Activated naive CD8-positive, alpha-beta T cell treated with anti-CD3 and anti-CD28 coated beads, Interleukin-2, amount 50 U/mL, for 24 hours (primary cell): ENCODE data around the gene RHEX.
"Not testable (repeated sequence)": the region's sequence is repeated elsewhere in the genome, so short reads cannot be mapped to it uniquely, and the experiment has no call there.

ENCODE experiments used
- ATAC-seq: fragments of 150-1000 bp; cut with Tn5 transposase; one replicate; pipeline ENCODE4 v1.10.0; 2021
- DNase-seq: peaks from one replicate; pipeline ENCODE4 v3.0.0; 2021
- H3K27ac Mint-ChIP-seq: one replicate; pipeline ENCODE4 v1.8.0; 2021; ENCODE audit warnings: mild to moderate bottlenecking, mixed read lengths
- H3K27me3 Mint-ChIP-seq: one replicate; pipeline ENCODE4 v1.8.0; 2021; ENCODE audit warnings: mixed read lengths
- H3K36me3 Mint-ChIP-seq: one replicate; pipeline ENCODE4 v1.8.0; 2021; ENCODE audit warnings: low read depth, mixed read lengths
- H3K4me1 Mint-ChIP-seq: one replicate; pipeline ENCODE4 v1.8.0; 2021; ENCODE audit warnings: mixed read lengths
- H3K4me3 Mint-ChIP-seq: one replicate; pipeline ENCODE4 v1.8.0; 2021; ENCODE audit warnings: mild to moderate bottlenecking, moderate library complexity, mixed read lengths
- H3K9me3 Mint-ChIP-seq: one replicate; pipeline ENCODE4 v1.8.0; 2021; ENCODE audit warnings: mixed read lengths

RHEX gene

DNA sequence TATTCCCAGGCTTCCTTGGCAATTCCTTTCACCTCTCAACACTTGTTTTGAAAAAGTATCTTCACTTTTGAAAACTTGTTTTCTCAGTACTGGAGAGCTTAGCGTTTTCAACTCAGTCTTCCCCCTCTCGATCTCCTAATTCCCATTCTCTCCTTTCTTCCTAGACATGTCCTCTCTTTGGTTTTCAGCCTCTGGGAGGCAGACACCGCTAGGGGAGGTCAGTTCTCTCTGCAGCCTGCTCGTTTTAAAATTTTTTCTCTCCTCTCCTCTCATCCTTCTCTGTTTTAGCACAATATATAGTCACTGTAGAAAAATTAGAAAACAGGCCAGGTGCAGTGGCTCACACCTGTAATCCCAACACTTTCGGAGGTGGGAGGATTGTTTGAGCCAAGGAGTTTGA is 12.6 kb upstream of the RHEX start:
- H3K36me3 Mint-ChIP-seq = no peaks in the 10 kb centered on the region
- H3K4me3 Mint-ChIP-seq = no peak overlapping the region
- no peak overlapping the region for H3K27ac Mint-ChIP-seq
- ATAC-seq = no peak
- no peak for DNase-seq
- H3K9me3 Mint-ChIP-seq = no peaks in the 10 kb centered on the region
- H3K27me3 Mint-ChIP-seq = peaks cover 12% of the 10 kb centered on the region
- peaks cover 30% of the 10 kb centered on the region for H3K4me1 Mint-ChIP-seq

DNA sequence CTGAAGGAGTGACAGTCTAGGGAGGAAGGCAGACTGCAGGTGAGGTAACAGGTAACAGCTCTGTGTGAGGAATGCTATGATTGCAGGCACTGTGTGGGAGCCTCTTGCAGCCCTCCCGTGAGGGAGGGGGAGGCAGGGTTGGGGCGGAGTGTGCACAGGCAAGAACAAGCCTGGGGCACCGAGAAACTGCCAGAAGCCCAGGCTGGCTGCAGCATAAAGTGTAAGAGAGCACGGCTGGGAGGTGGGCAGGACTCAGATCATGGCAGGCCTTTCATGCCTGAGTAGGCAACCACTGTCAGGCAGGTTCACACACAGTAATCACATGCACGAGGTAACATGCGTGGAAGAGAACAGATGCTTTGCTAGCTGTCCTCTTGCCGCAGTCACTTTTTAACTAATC is 11.3 kb upstream of the RHEX start:
- Mint-ChIP-seq H3K9me3 (no peaks in the 10 kb centered on the region), H3K27ac (no peak overlapping the region), H3K27me3 (peaks cover 12% of the 10 kb centered on the region), H3K36me3 (no peaks in the 10 kb centered on the region), H3K4me1 (peaks cover 29% of the 10 kb centered on the region), H3K4me3 (no peak overlapping the region)
- no peak for ATAC-seq
- DNase-seq = no peak

DNA sequence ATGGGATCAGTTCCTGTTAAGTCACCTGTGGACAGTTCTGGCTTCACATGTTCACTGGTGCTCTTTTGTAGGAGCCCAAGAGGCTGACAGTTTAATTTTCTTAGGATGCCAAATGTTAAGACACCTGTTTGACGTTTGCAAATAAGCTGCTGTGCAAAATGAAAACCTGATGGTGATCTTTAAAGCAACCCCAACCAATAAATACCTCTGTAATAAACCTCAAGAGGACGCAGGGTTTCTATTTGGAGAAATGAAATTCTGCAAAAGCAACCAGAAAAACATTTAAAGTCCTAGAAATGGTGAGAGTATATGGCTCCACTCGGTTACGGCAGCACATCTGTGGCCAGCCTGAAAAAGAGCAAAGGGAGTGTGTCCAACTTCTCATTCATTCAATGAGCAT is 5.7 kb upstream of the RHEX start:
- DNase-seq = no peak
- H3K27me3 Mint-ChIP-seq = peaks cover 3% of the 10 kb centered on the region
- no peak overlapping the region for H3K4me3 Mint-ChIP-seq
- H3K36me3 Mint-ChIP-seq = no peaks in the 10 kb centered on the region
- H3K4me1 Mint-ChIP-seq = peaks cover 42% of the 10 kb centered on the region
- no peak for ATAC-seq
- no peaks in the 10 kb centered on the region for H3K9me3 Mint-ChIP-seq
- H3K27ac Mint-ChIP-seq = no peak overlapping the region

DNA sequence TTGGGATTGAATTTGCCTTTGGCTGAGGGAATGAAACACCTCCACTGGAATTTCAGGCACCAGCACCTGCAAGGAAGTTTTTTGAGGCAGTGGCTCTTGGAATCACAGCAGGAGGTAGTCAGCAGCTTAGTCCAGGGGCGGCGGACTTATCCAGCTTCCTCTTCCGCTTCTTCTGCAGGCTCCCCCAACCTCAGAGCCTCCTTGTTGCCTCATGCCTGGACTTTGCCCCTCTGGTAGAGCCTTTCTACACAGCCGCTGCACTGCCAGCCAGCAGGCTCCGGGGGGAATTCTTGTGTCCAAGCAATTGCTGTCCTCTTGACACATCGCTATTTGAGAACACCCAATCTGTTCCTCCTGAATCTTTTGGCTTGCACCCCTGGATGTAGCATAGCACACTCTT is 4.4 kb upstream of the RHEX start:
- Mint-ChIP-seq H3K4me3 (no peak overlapping the region), H3K27ac (no peak overlapping the region), H3K36me3 (no peaks in the 10 kb centered on the region), H3K27me3 (peaks cover 3% of the 10 kb centered on the region), H3K9me3 (no peaks in the 10 kb centered on the region), H3K4me1 (peaks cover 53% of the 10 kb centered on the region)
- no peak for DNase-seq
- ATAC-seq = no peak

DNA sequence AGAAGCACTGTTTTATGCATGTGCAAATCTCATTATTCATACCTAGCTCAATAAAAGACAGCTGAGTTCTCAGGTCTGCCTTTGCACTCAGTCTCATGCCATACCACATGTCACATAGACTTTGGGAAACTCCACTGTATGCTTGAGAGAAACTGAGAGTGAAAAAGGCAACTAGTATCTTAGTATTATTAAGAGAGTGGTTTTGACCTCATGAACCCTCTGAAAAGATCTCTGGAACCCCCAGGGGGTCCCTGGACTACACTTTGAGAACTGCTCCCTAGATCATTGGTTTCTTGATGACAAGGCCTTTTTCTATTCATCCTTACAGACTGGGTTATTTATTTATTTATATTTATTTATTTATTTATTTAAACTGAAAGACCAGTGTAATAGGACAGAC is 3.7 kb upstream of the RHEX start:
- Mint-ChIP-seq H3K9me3 (no peaks in the 10 kb centered on the region), H3K27ac (no peak overlapping the region), H3K4me1 (peaks cover 55% of the 10 kb centered on the region), H3K27me3 (peaks cover 4% of the 10 kb centered on the region), H3K36me3 (no peaks in the 10 kb centered on the region), H3K4me3 (no peak overlapping the region)
- peak; percentile 69 for ATAC-seq
- no peak for DNase-seq

DNA sequence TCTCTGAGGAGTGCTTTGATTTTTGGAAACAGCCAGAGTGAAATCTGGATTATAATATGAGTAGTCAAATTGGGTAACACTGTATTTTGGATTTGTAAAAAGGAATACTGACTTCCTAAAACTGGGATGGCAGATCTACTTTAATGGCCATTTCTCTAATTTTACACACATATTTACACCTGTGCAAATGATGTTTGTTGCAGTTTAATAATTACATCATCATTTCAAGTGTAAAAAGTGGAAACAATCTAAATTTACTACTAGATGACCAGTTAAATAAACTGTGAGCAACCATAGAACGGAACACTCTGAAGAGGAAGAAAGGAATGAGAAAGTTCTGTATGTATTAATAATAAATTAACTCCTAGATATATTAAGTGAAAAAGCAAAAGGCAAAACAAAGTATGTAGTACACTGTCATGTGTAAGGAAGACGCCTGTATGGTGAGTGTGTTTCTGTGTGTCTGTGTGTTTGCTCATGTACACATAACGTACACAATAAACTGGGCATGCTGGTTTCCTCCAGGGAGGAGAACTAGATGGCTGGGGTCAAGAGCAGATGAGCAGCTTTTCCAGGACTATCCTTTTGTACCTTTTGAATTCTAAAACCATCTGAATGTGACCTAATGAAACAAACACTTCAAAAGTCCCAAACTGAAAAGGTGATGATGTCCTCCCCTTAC is 2.9 kb upstream of the RHEX start:
- Mint-ChIP-seq H3K4me1 (peaks cover 55% of the 10 kb centered on the region), H3K27ac (peak overlapping the region; percentile 82)

DNA sequence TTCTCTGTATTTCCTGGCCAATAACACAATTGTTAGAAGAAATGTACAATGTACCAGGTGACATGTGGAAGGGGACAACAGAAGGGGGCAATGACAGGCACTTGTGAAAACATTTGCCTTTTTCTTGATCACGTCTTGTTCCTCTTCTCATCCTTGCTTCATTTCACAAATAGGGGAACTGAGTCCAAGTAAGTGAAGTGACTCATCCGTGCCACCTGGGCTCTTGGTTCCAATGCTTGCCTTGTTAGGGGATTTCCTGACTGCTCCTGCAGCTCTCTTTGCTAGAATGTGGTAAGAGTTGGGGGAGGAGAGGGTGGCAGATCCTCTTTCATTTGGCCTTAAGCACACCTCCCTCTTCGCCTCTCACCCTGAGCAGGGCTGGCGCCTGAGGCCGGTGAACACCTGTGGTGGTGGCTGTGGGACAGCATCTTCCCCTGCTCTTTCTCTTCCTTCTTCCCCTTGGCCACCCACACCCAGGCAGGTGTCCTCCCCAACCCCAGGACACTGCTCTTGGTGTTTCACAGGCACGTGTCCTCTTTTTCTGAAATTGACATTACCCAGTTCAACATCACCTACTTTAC is 2.2 kb upstream of the RHEX start:
- peak overlapping the region; percentile 82 for H3K27ac Mint-ChIP-seq
- ATAC-seq (peak; percentile 92), DNase-seq (peak; percentile 62)
- peaks cover 55% of the 10 kb centered on the region for H3K4me1 Mint-ChIP-seq
- no peaks in the 10 kb centered on the region for H3K9me3 Mint-ChIP-seq
- H3K27me3 Mint-ChIP-seq = peaks cover 4% of the 10 kb centered on the region
- no peaks in the 10 kb centered on the region for H3K36me3 Mint-ChIP-seq
- peak overlapping the region; percentile 21 for H3K4me3 Mint-ChIP-seq

More for the DNA sequence above, 2.9 kb upstream of the RHEX start:
- ATAC-seq (no peak), DNase-seq (no peak)
- Mint-ChIP-seq H3K36me3 (no peaks in the 10 kb centered on the region), H3K9me3 (no peaks in the 10 kb centered on the region), H3K27me3 (peaks cover 4% of the 10 kb centered on the region), H3K4me3 (no peak overlapping the region)

DNA sequence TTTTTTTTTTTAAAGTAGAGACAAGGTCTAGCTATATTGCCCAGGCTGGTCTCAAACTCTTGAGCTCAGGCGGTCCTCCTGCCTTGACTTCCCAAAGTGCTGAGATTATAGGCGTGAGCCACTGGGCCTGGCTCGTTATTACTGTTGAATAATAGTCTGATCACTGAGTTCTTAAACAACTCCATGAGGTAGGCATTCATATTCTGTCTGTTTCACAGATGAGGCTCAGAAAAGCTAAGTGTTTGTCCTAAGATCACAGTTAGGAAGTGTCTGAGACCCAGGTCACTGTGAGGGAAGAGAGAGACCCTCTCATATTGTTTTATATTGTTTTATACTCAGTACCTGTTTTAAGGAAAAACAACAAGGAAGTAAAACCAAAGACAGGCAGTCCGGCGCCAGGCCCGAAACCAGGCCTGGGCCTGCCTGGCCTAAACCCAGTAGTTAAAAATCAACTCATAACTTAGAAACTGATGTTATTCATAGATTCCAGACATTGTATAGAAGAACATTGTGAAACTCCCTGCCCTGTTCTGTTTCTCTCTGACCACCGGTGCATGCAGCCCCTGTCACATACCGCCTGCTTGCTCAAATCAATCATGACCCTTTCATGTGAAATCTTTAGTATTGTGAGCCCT is 625 bp upstream of the RHEX start:
- not testable (repeated sequence) for H3K36me3 Mint-ChIP-seq, H3K4me3 Mint-ChIP-seq, DNase-seq, H3K27me3 Mint-ChIP-seq, H3K9me3 Mint-ChIP-seq, ATAC-seq
- Mint-ChIP-seq H3K4me1 (peaks cover 55% of the 10 kb centered on the region), H3K27ac (peak overlapping the region; percentile 82)

DNA sequence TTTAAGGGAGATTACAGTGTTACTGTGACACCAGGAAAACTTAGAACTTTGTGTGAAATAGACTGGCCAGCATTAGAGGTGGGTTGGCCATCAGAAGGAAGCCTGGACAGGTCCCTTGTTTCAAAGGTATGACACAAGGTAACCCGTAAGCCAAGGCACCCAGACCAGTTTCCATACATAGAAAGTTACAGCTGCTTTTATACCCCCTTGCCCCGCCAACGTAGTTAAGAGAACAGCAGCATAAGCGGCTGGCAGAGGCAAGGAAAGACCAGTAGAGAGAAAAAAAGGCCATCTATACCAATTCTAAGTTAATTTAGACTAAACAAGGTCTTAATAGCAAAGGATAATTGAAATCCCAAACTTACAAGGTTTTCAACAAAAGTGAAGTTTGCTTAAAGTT is 643 bp downstream of the RHEX start:
- ATAC-seq, H3K9me3 Mint-ChIP-seq, H3K36me3 Mint-ChIP-seq, H3K27me3 Mint-ChIP-seq, DNase-seq: not testable (repeated sequence)
- Mint-ChIP-seq H3K4me1 (peaks cover 50% of the 10 kb centered on the region), H3K4me3 (peak overlapping the region; percentile 29), H3K27ac (peak overlapping the region; percentile 59)

DNA sequence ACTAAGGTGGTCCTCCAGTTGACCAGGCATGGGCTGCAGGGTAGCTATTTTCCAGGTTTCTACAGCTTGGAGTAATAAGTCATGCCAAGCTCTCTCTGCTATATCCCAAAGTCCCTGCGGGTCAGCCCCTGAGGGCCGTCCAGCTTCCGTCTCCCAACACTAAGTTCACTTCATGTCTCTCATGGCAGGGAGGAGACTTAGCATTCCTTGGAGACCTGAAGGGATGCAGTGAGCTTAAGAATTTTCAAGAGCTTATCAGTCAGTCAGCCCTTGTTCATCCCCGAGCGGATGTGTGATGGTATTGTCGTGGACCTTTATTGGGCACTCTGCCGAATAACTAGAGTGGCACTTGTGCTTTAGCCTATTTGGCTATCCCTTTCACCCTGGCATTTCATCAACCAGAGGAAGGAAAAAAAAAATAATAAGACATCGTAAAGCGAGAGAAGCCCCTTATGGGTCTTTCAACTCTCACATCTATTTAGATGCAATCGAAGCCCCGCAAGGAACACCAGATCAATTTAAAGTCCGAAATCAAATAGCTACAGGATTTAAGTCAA is 2.2 kb downstream of the RHEX start:
- not testable (repeated sequence) for H3K27ac Mint-ChIP-seq, H3K9me3 Mint-ChIP-seq

DNA sequence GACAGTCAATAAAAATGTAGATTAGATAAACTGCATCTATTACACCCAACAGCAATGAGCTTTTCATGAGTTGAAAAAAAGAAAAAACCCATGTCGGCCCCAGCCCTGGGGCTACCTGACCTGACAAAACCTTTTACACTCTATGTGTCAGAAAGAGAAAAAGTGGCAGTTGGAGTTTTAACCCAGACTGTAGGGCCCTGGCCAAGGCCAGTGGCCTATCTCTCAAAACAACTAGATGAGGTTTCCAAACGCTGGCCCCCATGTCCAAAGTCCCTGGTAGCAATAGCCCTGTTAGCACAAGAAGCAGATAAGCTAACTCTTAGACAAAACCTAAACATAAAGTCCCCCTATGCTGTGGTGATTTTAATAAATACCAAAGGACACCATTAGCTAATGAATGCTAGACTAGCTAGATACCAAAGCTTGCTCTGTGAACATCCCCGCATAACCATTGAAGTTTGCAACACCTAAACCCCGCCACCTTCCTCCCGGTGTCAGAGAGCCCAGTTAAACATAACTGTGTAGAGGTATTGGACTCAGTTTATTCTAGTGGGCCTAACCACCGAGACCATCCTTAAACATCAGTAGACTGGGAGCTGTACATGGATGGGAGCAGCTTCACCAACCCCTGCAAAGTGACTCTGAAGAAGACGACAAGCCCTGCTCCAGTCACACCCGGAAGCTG is 2.8 kb downstream of the RHEX start:
- ATAC-seq, H3K27me3 Mint-ChIP-seq, H3K9me3 Mint-ChIP-seq, H3K27ac Mint-ChIP-seq, H3K36me3 Mint-ChIP-seq, H3K4me3 Mint-ChIP-seq, DNase-seq: not testable (repeated sequence)
- peaks cover 29% of the 10 kb centered on the region for H3K4me1 Mint-ChIP-seq

More for the DNA sequence above, 2.2 kb downstream of the RHEX start:
- not testable (repeated sequence) for DNase-seq, H3K36me3 Mint-ChIP-seq, H3K27me3 Mint-ChIP-seq, ATAC-seq, H3K4me3 Mint-ChIP-seq
- peaks cover 35% of the 10 kb centered on the region for H3K4me1 Mint-ChIP-seq

DNA sequence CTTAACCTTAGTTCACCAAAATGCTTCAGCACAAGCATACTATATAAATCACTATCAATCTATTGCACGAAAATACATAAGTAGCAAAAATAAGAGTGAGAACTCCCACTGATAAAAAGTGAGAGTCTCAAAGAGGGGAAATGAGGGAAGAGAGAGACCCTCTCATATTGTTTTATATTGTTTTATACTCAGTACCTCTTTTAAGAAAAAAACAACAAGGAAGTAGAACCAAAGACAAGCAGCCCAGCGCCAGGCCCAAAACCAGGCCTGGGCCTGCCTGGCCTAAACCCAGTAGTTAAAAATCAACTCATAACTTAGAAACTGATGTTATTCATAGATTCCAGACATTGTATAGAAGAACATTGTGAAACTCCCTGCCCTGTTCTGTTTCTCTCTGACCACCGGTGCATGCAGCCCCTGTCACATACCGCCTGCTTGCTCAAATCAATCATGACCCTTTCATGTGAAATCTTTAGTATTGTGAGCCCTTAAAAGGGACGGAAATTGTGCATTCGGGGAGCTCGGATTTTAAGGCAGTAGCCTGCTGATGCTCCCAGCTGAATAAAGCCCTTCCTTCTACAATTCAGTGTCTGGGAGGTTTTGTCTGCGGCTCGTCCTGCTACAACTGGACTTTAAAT is 5.4 kb downstream of the RHEX start:
- not testable (repeated sequence) for H3K4me3 Mint-ChIP-seq, H3K36me3 Mint-ChIP-seq, H3K27ac Mint-ChIP-seq, H3K9me3 Mint-ChIP-seq, H3K27me3 Mint-ChIP-seq, DNase-seq, ATAC-seq, H3K4me1 Mint-ChIP-seq

DNA sequence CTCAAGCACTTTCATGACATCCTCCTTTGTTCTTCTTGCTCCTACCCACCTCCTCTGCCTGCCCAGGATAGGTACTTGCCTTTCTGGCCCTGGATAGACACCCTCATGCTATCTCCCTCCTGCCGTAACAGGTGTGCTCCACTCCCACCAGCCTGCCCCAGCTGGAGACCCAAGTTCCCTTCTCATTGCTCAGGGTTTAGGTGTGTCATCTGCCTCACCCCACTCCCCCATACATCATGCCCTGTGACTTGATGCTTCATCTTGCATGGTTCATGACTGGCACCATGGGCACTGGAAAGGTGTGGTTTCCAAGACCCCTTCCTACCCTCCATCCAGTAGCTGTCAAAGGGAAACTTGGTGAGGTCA is 5.9 kb downstream of the RHEX start:
- Mint-ChIP-seq H3K4me1 (peaks cover 1% of the 10 kb centered on the region), H3K27ac (no peak overlapping the region), H3K36me3 (peaks cover 4% of the 10 kb centered on the region), H3K9me3 (no peaks in the 10 kb centered on the region), H3K4me3 (no peak overlapping the region), H3K27me3 (peaks cover 4% of the 10 kb centered on the region)
- DNase-seq (no peak), ATAC-seq (no peak)

DNA sequence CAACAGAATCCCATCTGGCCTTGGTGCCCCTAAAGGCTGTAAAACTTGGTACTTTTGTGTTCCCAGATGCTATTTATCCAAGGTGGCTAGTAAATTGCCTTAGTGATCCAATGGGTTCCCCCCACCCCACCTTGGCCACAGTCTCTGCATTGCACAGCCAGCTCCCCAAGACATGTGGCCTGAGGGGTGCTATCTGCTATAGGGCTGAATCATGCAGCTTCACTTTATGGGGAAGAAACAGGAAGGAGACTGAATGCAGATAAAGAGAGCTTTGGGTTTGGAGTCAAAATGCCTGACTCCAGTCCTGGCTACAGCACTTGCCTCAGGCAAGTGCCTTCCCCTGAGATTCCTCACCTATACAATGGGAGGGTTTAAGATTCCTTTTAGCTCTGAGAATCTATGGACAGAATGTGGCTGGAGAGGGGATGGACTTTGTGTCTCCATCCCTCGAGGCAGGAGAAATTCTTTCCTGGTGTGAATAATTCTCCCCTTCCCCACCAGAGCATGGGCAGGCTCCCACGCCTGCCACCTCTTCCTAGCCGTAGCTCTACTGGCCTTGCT is 6.5 kb downstream of the RHEX start:
- Mint-ChIP-seq H3K4me3 (no peak overlapping the region), H3K36me3 (peaks cover 4% of the 10 kb centered on the region), H3K9me3 (no peaks in the 10 kb centered on the region), H3K27ac (no peak overlapping the region), H3K27me3 (peaks cover 4% of the 10 kb centered on the region), H3K4me1 (no peaks in the 10 kb centered on the region)
- DNase-seq (no peak), ATAC-seq (no peak)
